ENCODE measurements around the gene PRRX2.

- no peak for TF ChIP-seq POLR2A (IDR thresholded peaks at IDR 0.05)
- TF ChIP-seq, protein P1, sequence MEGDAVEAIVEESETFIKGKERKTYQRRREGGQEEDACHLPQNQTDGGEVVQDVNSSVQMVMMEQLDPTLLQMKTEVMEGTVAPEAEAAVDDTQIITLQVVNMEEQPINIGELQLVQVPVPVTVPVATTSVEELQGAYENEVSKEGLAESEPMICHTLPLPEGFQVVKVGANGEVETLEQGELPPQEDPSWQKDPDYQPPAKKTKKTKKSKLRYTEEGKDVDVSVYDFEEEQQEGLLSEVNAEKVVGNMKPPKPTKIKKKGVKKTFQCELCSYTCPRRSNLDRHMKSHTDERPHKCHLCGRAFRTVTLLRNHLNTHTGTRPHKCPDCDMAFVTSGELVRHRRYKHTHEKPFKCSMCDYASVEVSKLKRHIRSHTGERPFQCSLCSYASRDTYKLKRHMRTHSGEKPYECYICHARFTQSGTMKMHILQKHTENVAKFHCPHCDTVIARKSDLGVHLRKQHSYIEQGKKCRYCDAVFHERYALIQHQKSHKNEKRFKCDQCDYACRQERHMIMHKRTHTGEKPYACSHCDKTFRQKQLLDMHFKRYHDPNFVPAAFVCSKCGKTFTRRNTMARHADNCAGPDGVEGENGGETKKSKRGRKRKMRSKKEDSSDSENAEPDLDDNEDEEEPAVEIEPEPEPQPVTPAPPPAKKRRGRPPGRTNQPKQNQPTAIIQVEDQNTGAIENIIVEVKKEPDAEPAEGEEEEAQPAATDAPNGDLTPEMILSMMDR (IDR thresholded peaks at IDR 0.05) = no peak
- TF ChIP-seq EP300 (IDR thresholded peaks at IDR 0.05) = no peak
Measured at GRCh38 chr9:129696944-129697655, 31.7 kb downstream of the PRRX2 start.
